OCI-LY7 (cell line): ENCODE measurements around the gene PPIL6. TPM values are rescaled to one million over a fixed set of nuclear protein-coding genes. Genes with fewer than 3 reads are reported as not detected.
A peak's percentile ranks its signal among the peaks of the same experiment; 100 is the strongest.

Experiments used
- BruUV-seq: library from RNA; stranded (reverse); fragments of 400-500 nt; replicated peaks from 2 replicates; lab custom pipeline; 2021; lab: Mats Ljungman, UMichigan
- CTCF ChIA-PET: fragments of 300-600 bp; sonication (Branson Sonifier 250); formaldehyde crosslinking; loops from one replicate; lab custom pipeline; 2022; ENCODE audit warnings: antibody characterized with exemption; ENCODE audit not compliant: unreplicated experiment; lab: Charles Lee
- POLR2A ChIA-PET: fragments of 300-600 bp; sonication (Branson Sonifier 250); formaldehyde crosslinking; loops from one replicate; lab custom pipeline; 2022; ENCODE audit warnings: antibody characterized with exemption; lab: Charles Lee
- DNase-seq: peaks from one replicate; pipeline ENCODE4 v3.0.0-alpha.2; 2015; ENCODE audit warnings: low spot score
- H2AFZ ChIP-seq: fragments of 200-600 bp; sonication (generic), shearing (Covaris generic); 2 replicates; pipeline ENCODE4 v1.6.1; 2014; ENCODE audit warnings: mild to moderate bottlenecking, antibody characterized with exemption, low read length, moderate library complexity
- H3K27ac ChIP-seq: fragments of 200-600 bp; sonication (generic); 2 replicates; pipeline ENCODE4 v1.5.1; 2014; ENCODE audit warnings: mixed run types, low read depth, mild to moderate bottlenecking, moderate library complexity, low read length, inconsistent platforms; ENCODE audit not compliant: poor library complexity, severe bottlenecking
- H3K36me3 ChIP-seq: fragments of 200-600 bp; sonication (generic); 2 replicates; pipeline ENCODE4 v1.6.1; 2014; ENCODE audit warnings: mild to moderate bottlenecking, antibody characterized with exemption, low read length, moderate library complexity, mixed read lengths; ENCODE audit not compliant: insufficient read depth
- H3K4me1 ChIP-seq: fragments of 200-600 bp; sonication (generic); 2 replicates; pipeline ENCODE4 v1.5.1; 2014; ENCODE audit warnings: mild to moderate bottlenecking, low read length; ENCODE audit not compliant: insufficient read depth, poor library complexity, severe bottlenecking
- H3K4me2 ChIP-seq: fragments of 200-600 bp; sonication (generic); 2 replicates; pipeline ENCODE4 v1.6.1; 2014; ENCODE audit warnings: mild to moderate bottlenecking, low read length
- H3K4me3 ChIP-seq: fragments of 200-600 bp; sonication (generic); 2 replicates; pipeline ENCODE4 v1.5.1; 2014; ENCODE audit warnings: mild to moderate bottlenecking, low read depth, low read length; ENCODE audit not compliant: poor library complexity, severe bottlenecking
- H3K79me2 ChIP-seq: fragments of 200-600 bp; sonication (generic); 2 replicates; pipeline ENCODE4 v1.6.1; 2016; ENCODE audit warnings: low read depth, mild to moderate bottlenecking, low read length, moderate library complexity, mixed read lengths; ENCODE audit not compliant: insufficient read depth
- H3K9me2 ChIP-seq: fragments of 200-600 bp; sonication (generic); 2 replicates; pipeline ENCODE4 v1.6.1; 2016; ENCODE audit warnings: mild to moderate bottlenecking, low read length, mixed read lengths; ENCODE audit not compliant: insufficient read depth
- H3K9me3 ChIP-seq: fragments of 200-600 bp; sonication (generic); 2 replicates; pipeline ENCODE4 v1.6.1; 2014; ENCODE audit warnings: mild to moderate bottlenecking, mixed run types, low read length, mixed read lengths
- H4K20me1 ChIP-seq: fragments of 200-600 bp; sonication (generic); 2 replicates; pipeline ENCODE4 v1.6.1; 2014; ENCODE audit warnings: mild to moderate bottlenecking, antibody characterized with exemption, low read length, moderate library complexity, mixed read lengths; ENCODE audit not compliant: insufficient read depth
- CTCF ChIP-seq: fragments of 200-600 bp; sonication (generic); conservative IDR thresholded peaks from 2 replicates; pipeline ENCODE4 v1.5.1; 2014; ENCODE audit warnings: mild to moderate bottlenecking, antibody characterized with exemption, low read length, moderate library complexity, mixed read lengths
- EZH2phosphoT487 ChIP-seq: fragments of 200-600 bp; sonication (generic); IDR thresholded peaks from 2 replicates; pipeline ENCODE4 v1.6.1; 2018; ENCODE audit warnings: low read depth, borderline replicate concordance, mild to moderate bottlenecking, mixed run types, antibody characterized with exemption, low read length, moderate library complexity, mixed read lengths
- intact Hi-C: fragments of 100-400 bp; cut with micrococcal nuclease; formaldehyde crosslinking; loops from one replicate; pipeline ENCODE4 v1.10.0; 2022; ENCODE audit not compliant: unreplicated experiment
- total RNA-seq, 2 experiments: library from RNA; depleted of rRNA in 1 of 2; stranded (reverse); fragments of >200 nt in 1 of 2; shearing (Covaris generic) in 1 of 2; gene quantifications; 2 replicates each; pipeline ENCODE4 v1.2.3, GENCODE V29; 2014 to 2022

The PPIL6 gene
- total RNA-seq, 2 experiments from 2014 or later, result 1.6 to 1.7 TPM

GRCh38 chr6:109411034-109411433, 29.4 kb downstream of the PPIL6 start:
- intact Hi-C loops, result no loop called here
- H3K4me3 ChIP-seq, result no peak overlapping the region
- no peak overlapping the region for H2AFZ ChIP-seq
- BruUV-seq, result no TSS peak
- H3K4me2 ChIP-seq, result no peak overlapping the region
- no peak overlapping the region for H3K27ac ChIP-seq
- TF ChIP-seq CTCF (no peak), EZH2phosphoT487 (no peak)
- H3K79me2 ChIP-seq, result no peaks in the 10 kb centered on the region
- H3K4me1 ChIP-seq, result no peaks in the 10 kb centered on the region
- H4K20me1 ChIP-seq, result no peaks in the 10 kb centered on the region
- ChIA-PET CTCF (no interaction called here), POLR2A (interaction anchor here (0.7 kb wide), 1 partner anchor 10 kb away, joined by 3 read pairs; no protein-coding TSS in a partner anchor)
- no peaks in the 10 kb centered on the region for H3K36me3 ChIP-seq
- no peak for DNase-seq
- no peaks in the 10 kb centered on the region for H3K9me2 ChIP-seq
- H3K9me3 ChIP-seq, result peaks cover 5% of the 10 kb centered on the region; the same call in 1 of the 2 replicates

GRCh38 chr6:109406196-109406595, 34.2 kb downstream of the PPIL6 start:
- POLR2A ChIA-PET, result interaction anchor here (0.6 kb wide), 1 partner anchor 131 kb away, joined by 3 read pairs; no protein-coding TSS in a partner anchor
- Histone ChIP-seq H3K4me2 (no peak overlapping the region), H3K36me3 (no peaks in the 10 kb centered on the region), H2AFZ (no peak overlapping the region), H3K79me2 (no peaks in the 10 kb centered on the region), H3K4me1 (no peaks in the 10 kb centered on the region), H3K9me3 (peaks cover 5% of the 10 kb centered on the region; the same call in 1 of the 2 replicates), H3K4me3 (no peak overlapping the region), H3K27ac (no peak overlapping the region), H3K9me2 (no peaks in the 10 kb centered on the region), H4K20me1 (no peaks in the 10 kb centered on the region)
- CTCF ChIA-PET, result no interaction called here
- BruUV-seq, result no TSS peak
- no peak for DNase-seq
- TF ChIP-seq CTCF (no peak), EZH2phosphoT487 (no peak)
- intact Hi-C loops, result no loop called here

- Histone ChIP-seq H3K4me2 (no peak overlapping the region), H3K4me3 (no peak overlapping the region), H3K9me2 (no peaks in the 10 kb centered on the region), H2AFZ (no peak overlapping the region), H4K20me1 (no peaks in the 10 kb centered on the region), H3K4me1 (no peaks in the 10 kb centered on the region), H3K9me3 (no peaks in the 10 kb centered on the region), H3K27ac (no peak overlapping the region), H3K36me3 (no peaks in the 10 kb centered on the region), H3K79me2 (no peaks in the 10 kb centered on the region)
- no peak for DNase-seq
- CTCF ChIA-PET, result no interaction called here
- POLR2A ChIA-PET, result interaction anchor here (1.3 to 1.4 kb wide), 2 partner anchors 12 to 14 kb away, joined by 3 to 4 read pairs; no protein-coding TSS in a partner anchor
- intact Hi-C loops, result no loop called here
- BruUV-seq, result no TSS peak
- peak; percentile 57 for TF ChIP-seq CTCF
- TF ChIP-seq EZH2phosphoT487, result no peak
Measured at GRCh38 chr6:109397020-109397419, 43.4 kb downstream of the PPIL6 start.
